IMR-90 (cell line): Measurements from ENCODE around the gene TRHDE.

Source experiments
- CEBPB ChIP-seq: IDR thresholded peaks from 2 replicates; pipeline ENCODE4 v1.6.1; 2012; ENCODE audit warnings: low read depth, low read length, improper control_type of control experiment
- FOS ChIP-seq: fragments of 150-350 bp; IDR thresholded peaks from 2 replicates; pipeline ENCODE4 v1.6.1; 2016; ENCODE audit warnings: low read depth, low read length
- MAZ ChIP-seq: IDR thresholded peaks from 2 replicates; pipeline ENCODE4 v1.6.1; 2012; ENCODE audit warnings: low read depth, mild to moderate bottlenecking, low read length, improper control_type of control experiment, moderate library complexity, borderline replicate concordance
- MXI1 ChIP-seq: IDR thresholded peaks from 2 replicates; pipeline ENCODE4 v1.6.1; 2012; ENCODE audit warnings: low read depth, mild to moderate bottlenecking, low read length, moderate library complexity, borderline replicate concordance
- POLR2A ChIP-seq: IDR thresholded peaks from 2 replicates; pipeline ENCODE4 v1.6.1; 2012; ENCODE audit warnings: mild to moderate bottlenecking, low read depth, low read length
- RAD21 ChIP-seq: IDR thresholded peaks from 2 replicates; pipeline ENCODE4 v1.6.1; 2012; ENCODE audit warnings: low read length, improper control_type of control experiment
- RCOR1 ChIP-seq: IDR thresholded peaks from 2 replicates; pipeline ENCODE4 v1.6.1; 2012; ENCODE audit warnings: mild to moderate bottlenecking, low read length, improper control_type of control experiment; ENCODE audit not compliant: insufficient replicate concordance
- TF ChIP-seq, protein P1 (sequence below): conservative IDR thresholded peaks from 2 replicates; pipeline ENCODE4 v1.5.1; 2012; ENCODE audit warnings: mild to moderate bottlenecking, low read depth, low read length, improper control_type of control experiment
- TF ChIP-seq, protein P2 (sequence below): fragments of 150-350 bp; IDR thresholded peaks from 2 replicates; pipeline ENCODE4 v1.6.1; 2017; ENCODE audit warnings: mild to moderate bottlenecking, antibody characterized with exemption, low read length, low read depth

DNA sequence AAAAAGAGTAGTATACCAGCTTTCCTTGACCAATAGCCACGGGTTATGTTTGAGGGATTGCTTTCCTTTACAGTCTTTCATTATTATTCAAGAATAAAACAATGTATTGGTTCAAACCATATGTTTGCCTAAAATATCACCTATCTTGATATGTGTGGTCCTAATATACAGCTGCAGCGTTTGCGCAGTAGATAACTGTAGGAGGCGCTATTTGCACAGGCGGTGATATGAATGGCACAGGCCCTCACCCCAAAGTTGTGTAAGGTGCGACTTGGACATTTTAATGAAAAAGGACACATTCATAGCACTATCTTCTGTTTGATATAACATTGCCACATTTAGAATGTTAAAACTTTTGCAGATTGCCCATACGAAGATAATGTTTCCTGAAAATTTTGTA is 298.4 kb downstream of the TRHDE start:
- TF ChIP-seq POLR2A (no peak), MXI1 (no peak), CEBPB (no peak), RAD21 (no peak), MAZ (no peak), FOS (no peak), RCOR1 (no peak)
- TF ChIP-seq, protein P1, sequence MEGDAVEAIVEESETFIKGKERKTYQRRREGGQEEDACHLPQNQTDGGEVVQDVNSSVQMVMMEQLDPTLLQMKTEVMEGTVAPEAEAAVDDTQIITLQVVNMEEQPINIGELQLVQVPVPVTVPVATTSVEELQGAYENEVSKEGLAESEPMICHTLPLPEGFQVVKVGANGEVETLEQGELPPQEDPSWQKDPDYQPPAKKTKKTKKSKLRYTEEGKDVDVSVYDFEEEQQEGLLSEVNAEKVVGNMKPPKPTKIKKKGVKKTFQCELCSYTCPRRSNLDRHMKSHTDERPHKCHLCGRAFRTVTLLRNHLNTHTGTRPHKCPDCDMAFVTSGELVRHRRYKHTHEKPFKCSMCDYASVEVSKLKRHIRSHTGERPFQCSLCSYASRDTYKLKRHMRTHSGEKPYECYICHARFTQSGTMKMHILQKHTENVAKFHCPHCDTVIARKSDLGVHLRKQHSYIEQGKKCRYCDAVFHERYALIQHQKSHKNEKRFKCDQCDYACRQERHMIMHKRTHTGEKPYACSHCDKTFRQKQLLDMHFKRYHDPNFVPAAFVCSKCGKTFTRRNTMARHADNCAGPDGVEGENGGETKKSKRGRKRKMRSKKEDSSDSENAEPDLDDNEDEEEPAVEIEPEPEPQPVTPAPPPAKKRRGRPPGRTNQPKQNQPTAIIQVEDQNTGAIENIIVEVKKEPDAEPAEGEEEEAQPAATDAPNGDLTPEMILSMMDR, result no peak
- TF ChIP-seq, protein P2, sequence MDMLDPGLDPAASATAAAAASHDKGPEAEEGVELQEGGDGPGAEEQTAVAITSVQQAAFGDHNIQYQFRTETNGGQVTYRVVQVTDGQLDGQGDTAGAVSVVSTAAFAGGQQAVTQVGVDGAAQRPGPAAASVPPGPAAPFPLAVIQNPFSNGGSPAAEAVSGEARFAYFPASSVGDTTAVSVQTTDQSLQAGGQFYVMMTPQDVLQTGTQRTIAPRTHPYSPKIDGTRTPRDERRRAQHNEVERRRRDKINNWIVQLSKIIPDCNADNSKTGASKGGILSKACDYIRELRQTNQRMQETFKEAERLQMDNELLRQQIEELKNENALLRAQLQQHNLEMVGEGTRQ, result no peak
